Measurements from ENCODE around the gene CUL1.

The CUL1 gene

DNA sequence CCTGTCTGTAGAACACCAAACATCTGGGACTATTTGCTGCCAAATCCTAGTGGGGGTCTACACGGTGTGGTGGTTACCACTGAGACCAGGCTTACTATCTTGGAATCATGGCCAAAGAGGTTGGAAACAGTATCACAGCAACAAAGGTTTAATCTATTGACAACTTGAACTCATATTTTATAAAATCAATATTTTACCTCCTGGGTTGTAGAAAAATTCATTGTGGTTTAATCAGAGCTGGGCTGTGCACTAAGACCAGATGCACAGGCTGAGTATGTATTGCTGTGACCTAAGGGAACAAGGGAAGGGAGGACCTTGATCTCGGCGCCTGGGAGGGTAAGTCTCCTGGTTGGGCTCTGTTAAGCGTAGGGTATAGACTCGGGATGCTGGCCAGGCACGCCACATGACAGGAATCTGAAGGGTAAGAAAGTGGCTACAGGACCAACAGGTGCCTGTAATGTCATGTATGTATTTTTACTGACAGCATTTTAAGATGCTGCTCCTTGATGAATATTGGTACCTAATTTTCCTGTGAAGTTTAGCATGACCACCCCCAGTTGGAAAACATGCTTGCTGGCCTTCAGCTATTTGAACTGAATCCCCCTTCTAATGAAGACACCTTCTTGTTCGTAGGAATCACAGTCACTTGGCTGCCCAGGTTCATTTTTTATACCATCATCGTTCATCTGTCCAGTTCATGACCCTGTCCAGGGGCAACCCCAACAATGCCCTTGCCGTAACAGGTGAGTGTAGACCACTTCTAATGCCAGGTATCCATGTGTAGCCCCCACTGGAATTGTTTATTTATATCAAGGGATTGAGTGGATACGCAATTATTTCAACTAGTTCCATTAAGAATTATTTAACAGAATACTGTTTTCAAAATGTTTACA is 105.9 kb downstream of the CUL1 start:
- no peak for DNase-seq (ENCODE audit: low spot score)

GRCh38 chr7:148806187-148806586 is 107.5 kb downstream of the CUL1 start:
- DNase-seq (ENCODE audit: low spot score), result no peak

DNA sequence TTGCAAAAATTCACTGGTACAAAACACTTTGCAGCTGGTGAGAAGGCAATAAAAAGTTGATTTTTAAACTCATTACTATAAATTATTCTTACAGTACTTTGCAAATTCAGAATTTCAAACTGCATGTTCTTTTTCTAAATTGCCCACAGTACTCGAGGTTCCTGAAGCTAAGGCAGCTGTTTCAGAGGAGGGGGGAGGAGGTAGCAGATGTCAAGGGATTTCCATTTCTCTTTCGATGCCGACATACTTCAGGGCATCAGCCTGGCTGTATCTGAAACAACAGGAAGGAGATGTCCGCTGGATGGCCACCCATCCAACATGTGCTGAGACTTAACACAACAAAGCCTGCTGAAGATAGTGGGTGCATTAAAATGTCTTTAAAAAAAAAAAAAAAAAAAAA is 108.7 kb downstream of the CUL1 start:
- no peak for DNase-seq (ENCODE audit: low spot score)

DNA sequence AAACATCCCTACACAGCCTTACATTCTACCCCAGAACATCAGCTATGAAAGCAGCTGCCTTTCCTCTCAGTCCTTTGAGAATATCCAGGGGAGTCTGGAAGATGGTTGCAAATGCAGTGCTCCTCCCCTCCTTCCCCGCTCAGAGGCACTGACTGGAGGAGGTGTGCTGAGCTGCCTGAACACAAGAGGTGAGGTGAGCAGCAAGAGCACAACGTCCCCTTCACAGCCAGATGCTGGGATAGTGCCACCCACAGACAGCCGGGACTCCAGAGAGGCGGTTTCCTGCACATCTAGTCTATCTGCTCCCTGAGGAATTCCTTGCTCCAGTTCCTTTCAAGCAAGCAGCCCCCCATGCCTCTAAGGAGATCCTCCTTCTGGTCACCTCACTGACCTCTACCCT is 111.2 kb downstream of the CUL1 start:
- no peak for DNase-seq (ENCODE audit: low spot score)

GRCh38 chr7:148811892-148812291 is 113.2 kb downstream of the CUL1 start:
- no peak for DNase-seq (ENCODE audit: low spot score)

- DNase-seq (ENCODE audit: low spot score), result no peak
These were observed 115.2 kb downstream of the CUL1 start for GRCh38 chr7:148813890-148814289.

DNA sequence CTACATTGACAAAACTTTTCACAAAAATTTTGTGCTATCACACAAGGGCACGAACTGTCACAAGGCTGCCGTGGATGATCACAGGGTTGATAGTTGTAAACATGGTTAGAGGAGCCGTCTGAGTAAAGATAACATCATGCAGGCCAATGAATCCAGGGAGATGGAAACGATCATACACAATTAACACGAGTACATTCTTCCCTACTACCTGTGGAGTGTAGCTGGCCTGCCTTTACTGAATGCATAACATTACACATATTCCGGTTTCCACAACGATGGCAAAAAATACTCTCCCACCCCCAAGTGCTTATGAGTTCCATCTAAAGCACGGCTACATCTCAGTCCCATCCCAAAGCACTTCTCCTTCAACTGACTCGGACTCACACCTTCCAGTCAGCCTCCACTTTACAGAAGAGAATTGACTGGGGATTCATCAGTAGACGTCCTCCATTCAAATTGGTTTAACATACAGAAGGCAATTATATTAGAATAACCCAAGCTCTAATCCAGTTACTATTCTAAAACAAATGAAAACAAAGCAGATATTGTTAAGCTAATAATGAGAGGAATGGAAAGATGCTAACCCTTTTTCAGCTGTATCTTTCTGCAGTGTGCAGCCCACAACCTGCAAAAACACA is 116.3 kb downstream of the CUL1 start:
- DNase-seq (ENCODE audit: low spot score), result no peak

DNA sequence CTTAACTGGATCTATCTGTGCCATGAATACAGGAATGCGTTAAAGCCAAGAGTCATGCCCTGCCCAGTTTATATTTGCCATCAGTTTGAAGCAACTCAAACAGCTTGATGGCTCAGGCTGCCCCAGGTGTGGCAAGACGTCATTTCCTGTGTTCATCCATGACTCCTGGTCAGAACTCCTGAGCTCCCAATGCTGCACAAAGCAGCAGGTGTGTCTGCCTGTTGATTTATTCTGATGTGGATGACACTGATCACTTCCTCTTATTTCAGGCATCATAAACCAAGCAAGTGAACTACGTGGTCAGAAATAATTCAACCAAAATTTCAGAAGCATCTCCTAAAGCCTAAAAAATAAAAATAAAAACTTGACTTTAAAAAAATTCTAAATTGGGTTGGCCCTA is 116.9 kb downstream of the CUL1 start:
- DNase-seq (ENCODE audit: low spot score), result no peak

DNA sequence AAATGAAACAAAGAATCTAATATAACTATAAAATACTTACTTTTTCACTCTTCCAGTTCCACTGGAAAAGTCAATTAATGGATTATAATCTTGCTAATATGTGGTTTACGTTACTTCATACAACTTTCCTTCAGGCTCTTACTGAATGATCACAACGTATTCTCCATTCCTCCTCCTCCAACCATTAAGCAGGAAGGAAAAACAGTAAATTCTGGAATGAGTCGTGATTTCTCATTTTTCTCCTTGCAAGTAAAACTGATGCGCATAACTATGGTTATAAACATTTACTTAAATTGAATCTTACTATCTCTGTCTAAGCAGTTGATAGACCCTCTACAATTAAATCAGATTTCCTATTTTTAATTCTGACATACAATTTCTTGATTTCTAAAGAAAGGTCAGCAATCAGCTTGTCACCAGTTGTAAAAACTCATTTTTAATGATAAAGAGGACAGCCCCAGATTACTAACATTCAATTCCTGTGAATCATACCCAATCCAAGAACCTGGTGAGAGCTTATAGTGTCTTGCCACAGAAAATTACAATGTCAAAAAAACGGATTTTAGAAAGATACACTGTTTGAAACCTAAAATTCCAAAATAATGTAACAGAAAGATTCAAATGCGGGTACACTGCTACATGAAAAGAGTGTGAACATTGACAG is 121.1 kb downstream of the CUL1 start:
- no peak for DNase-seq (ENCODE audit: low spot score)

DNA sequence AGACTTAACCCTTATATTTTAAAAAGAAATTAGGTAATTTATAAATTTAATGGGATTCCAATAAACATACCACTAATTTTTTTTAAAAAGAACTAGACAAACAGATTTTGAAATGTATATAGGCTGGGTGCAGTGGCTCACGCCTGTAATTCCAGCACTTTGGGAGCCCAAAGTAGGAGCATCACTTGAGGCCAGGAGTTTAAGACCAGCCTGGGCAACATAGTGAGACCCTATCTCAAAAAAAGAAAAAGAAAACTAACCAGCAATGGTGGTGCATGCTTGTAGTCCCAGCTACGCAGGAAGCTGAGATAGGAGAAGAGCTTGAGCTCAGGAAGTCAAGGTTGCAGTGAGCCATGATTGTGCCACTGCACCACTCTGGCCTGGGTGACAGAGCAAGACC is 122.7 kb downstream of the CUL1 start:
- DNase-seq (ENCODE audit: low spot score), result no peak

DNA sequence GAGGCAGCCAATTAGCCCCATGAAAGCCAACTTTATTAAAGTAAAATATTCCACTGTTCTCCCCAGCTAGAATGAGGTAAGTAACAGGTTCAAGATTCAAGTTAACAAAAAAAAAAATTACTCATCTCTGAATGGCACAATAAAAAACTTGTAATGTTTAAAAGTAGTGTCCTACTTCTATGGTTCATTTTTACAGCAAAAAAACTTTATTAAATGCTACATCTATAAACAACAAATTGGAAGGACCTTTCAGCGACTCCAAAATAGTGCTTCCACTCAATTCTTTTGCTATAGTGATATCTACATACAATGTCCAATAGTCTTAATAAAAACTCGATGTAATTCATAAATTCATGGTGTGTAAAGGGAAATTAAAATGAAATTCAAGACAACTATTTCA is 126.2 kb downstream of the CUL1 start:
- DNase-seq (ENCODE audit: low spot score), result no peak

- no peak for DNase-seq (ENCODE audit: low spot score)
These were observed 126.6 kb downstream of the CUL1 start for GRCh38 chr7:148825338-148825737.

DNA sequence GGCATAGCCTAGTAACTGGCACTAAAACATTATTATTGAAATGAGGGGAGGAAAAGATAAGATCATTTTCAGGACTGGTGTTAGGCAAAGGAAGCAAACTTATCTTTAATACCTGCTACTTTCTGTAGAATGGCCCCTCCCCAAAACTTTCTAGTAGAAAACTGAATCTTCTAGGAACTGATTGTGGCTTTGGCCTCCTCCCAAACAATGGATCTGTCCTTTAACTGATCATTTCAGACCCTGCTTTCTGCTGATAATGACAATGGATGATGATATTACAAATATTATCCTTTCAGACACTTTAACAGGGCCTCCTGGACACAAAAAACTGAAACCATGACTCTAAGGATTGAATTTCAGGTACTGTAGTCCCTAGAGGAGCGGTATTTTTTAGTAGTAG is 130.3 kb downstream of the CUL1 start:
- no peak for DNase-seq (ENCODE audit: low spot score)

- DNase-seq (ENCODE audit: low spot score), result no peak
These were observed 132.4 kb downstream of the CUL1 start for GRCh38 chr7:148830897-148831692.

GRCh38 chr7:148831782-148832181 is 133.1 kb downstream of the CUL1 start:
- no peak for DNase-seq (ENCODE audit: low spot score)

GRCh38 chr7:148834605-148835004 is 135.9 kb downstream of the CUL1 start:
- no peak for DNase-seq (ENCODE audit: low spot score)

DNA sequence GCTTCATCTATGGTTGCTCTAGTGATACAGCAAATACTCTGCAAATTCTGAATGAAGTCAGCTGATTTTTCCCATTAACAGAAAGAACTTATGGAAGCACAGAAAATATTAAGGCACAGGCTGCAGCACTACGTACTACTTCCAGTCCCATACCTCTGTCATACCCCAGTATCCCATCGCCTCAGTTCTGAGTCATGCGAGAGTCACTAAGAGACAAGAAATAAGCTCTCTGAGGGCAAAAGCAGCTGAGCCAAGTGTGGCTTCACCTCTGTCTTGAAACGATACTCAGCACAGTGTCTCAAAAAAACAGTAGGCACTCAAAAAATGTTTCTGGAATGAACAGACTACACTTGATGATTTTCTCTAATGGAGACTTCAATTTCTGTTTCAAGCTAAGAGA is 137.2 kb downstream of the CUL1 start:
- no peak for DNase-seq (ENCODE audit: low spot score)

DNA sequence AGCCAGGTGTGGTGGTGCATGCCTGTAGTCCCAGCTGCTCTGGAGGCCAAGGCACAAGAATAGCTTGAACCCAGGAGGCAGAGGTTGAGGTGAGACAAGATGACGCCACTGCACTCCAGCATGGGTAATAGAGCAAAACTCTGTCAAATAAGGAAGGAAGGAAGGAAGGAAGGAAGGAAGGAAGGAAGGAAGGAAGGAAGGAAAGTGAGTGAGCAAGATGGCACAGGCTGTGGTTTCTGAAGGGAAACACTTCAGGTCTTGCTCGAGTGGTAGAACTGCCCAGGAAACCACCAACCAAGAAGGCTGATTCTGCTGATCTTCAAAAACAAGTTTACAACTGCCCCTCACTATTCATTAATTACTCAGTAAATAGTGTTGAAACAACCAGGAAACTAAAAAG is 140.2 kb downstream of the CUL1 start:
- no peak for DNase-seq (ENCODE audit: low spot score)

GRCh38 chr7:148847815-148848734 is 149.4 kb downstream of the CUL1 start:
- DNase-seq (ENCODE audit: low spot score), result peak; percentile 31

DNA sequence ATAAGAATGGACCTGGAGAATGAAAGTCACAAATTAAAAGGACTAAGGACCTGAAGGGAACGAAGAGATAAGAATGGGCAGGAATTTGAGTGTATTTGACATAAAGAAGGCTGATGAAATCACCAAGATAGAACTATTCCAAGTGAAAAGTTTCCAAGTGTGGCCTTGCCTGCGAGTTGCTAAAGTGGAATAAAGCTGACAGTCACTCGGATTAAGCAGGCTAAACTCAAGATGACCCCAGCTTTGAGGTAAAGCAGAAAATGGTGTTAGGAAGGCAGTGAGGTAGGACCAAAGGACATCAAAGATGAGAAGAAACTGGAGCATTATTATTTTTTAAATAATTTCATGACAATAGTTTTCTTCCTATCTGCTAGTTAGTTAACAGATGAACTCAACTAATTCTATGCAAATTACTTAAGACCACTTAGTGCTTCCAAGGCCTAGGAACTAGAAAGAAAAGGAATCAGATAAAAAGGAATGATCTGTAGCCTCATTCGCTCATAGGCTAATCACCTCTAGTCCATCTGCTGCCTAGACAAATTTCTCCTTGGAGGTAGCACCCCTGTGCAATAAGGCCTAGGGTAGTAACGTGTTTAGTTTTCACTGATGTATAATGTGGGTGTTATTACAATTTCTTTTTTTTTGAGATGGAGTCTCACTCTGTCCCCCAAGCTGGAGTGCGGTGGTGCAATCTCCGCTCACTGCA is 150.8 kb downstream of the CUL1 start:
- peak; percentile 24 for DNase-seq (ENCODE audit: low spot score)

DNA sequence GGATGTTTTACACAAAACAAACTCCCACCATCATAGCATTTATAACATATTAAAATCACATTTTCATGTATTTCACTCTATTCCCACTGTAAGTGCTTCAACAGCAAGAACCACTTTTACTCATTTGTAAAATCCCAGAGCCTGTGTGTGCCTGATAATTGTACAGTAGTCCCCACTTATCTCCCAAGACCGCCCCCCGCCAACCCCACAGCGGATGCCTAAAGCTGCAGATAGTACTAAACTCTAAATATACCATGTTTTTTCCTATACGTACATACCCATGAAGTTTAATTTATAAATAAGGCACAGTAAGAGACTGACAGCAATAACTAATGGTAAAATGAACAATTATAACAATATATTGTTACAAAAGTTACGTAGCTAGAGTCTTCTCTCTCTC is 151.9 kb downstream of the CUL1 start:
- DNase-seq (ENCODE audit: low spot score), result no peak

All from hematopoietic multipotent progenitor cell treated with erythropoietin and hydrocortisone succinate and interleukin-3 and kit ligand, for 17 days (in vitro differentiated cells).